ENCODE data around the gene RPP21.

The RPP21 gene

GRCh38 chr6:30394139-30394538 lies 49.2 kb downstream of the RPP21 start:
- H3K4me3 ChIP-seq (replicated peaks; ENCODE audit: low read depth, low read length): no peak overlapping the region
- no peak for TF ChIP-seq CTCF (IDR thresholded peaks at IDR 0.05; ENCODE audit: low read depth, low read length, missing control alignments)
- DNase-seq (ENCODE audit: extremely low read depth, low read depth): no peak
